GM21723 (cell line): ENCODE results near the gene ACTN1.

Experiments
- ATAC-seq: cut with Tn5 transposase; IDR thresholded peaks from one replicate; pipeline ENCODE4 v1.9.1; 2021; ENCODE audit warnings: mild to moderate bottlenecking, moderate library complexity; ENCODE audit not compliant: unreplicated experiment

Gene ACTN1

GRCh38 chr14:68970038-68970612 lies 9.0 kb downstream of the ACTN1 start:
- ATAC-seq = no peak

GRCh38 chr14:68969278-68970033 lies 9.6 kb downstream of the ACTN1 start:
- no peak for ATAC-seq

- no peak for ATAC-seq
Observed at GRCh38 chr14:68968721-68969120, 10.4 kb downstream of the ACTN1 start.

GRCh38 chr14:68968051-68968450 lies 11.1 kb downstream of the ACTN1 start:
- ATAC-seq = no peak

GRCh38 chr14:68967459-68967940 lies 11.6 kb downstream of the ACTN1 start:
- no peak for ATAC-seq

GRCh38 chr14:68966872-68967301 lies 12.2 kb downstream of the ACTN1 start:
- no peak for ATAC-seq

- no peak for ATAC-seq
Observed at GRCh38 chr14:68965261-68965761, 13.8 kb downstream of the ACTN1 start.

GRCh38 chr14:68964300-68965093 lies 14.6 kb downstream of the ACTN1 start:
- no peak for ATAC-seq

GRCh38 chr14:68962681-68963080 lies 16.4 kb downstream of the ACTN1 start:
- no peak for ATAC-seq

GRCh38 chr14:68961781-68962584 lies 17.1 kb downstream of the ACTN1 start:
- ATAC-seq = no peak

GRCh38 chr14:68961361-68961760 lies 17.7 kb downstream of the ACTN1 start:
- ATAC-seq = no peak

GRCh38 chr14:68960123-68960522 lies 19.0 kb downstream of the ACTN1 start:
- ATAC-seq = no peak

- no peak for ATAC-seq
Observed at GRCh38 chr14:68959035-68959434, 20.1 kb downstream of the ACTN1 start.

- no peak for ATAC-seq
Observed at GRCh38 chr14:68958553-68958952, 20.5 kb downstream of the ACTN1 start.

GRCh38 chr14:68957775-68958174 lies 21.3 kb downstream of the ACTN1 start:
- no peak for ATAC-seq

GRCh38 chr14:68956724-68957123 lies 22.4 kb downstream of the ACTN1 start:
- ATAC-seq = no peak

- ATAC-seq = no peak
Observed at GRCh38 chr14:68955851-68956179, 23.3 kb downstream of the ACTN1 start.

GRCh38 chr14:68955164-68955850 lies 23.8 kb downstream of the ACTN1 start:
- ATAC-seq = no peak

GRCh38 chr14:68953196-68953555 lies 25.9 kb downstream of the ACTN1 start:
- no peak for ATAC-seq

GRCh38 chr14:68952531-68953195 lies 26.4 kb downstream of the ACTN1 start:
- no peak for ATAC-seq
